Neural cell (in vitro differentiated cells): Measurements from ENCODE around the gene SORCS1. TPM values are rescaled to one million over a fixed set of nuclear protein-coding genes. Genes with fewer than 3 reads are reported as not detected.

Source experiments
- H2AFZ ChIP-seq: fragments of 200-600, 300-800 bp; sonication (generic), shearing (Covaris generic); 2 replicates; pipeline ENCODE4 v1.6.0; 2014; ENCODE audit warnings: low read depth, mild to moderate bottlenecking, antibody characterized with exemption, low read length, moderate library complexity
- H3F3A ChIP-seq: fragments of 200-600 bp; shearing (Covaris generic); 2 replicates; pipeline ENCODE4 v1.6.1; 2016; ENCODE audit warnings: mild to moderate bottlenecking, moderate library complexity, mixed read lengths, antibody characterized with exemption, low read length; ENCODE audit not compliant: insufficient read depth, poor library complexity, severe bottlenecking
- H3K27ac ChIP-seq: fragments of 200-600, 300-800 bp; sonication (generic), shearing (Covaris generic); 2 replicates; pipeline ENCODE4 v1.5.1; 2014; ENCODE audit warnings: mild to moderate bottlenecking, low read length, moderate library complexity
- H3K27me3 ChIP-seq: fragments of 300-800, 200-600 bp; sonication (generic), shearing (Covaris generic); 2 replicates; pipeline ENCODE4 v1.6.0; 2014; ENCODE audit warnings: mild to moderate bottlenecking, low read depth, low read length, moderate library complexity; ENCODE audit not compliant: insufficient read depth
- H3K36me3 ChIP-seq: fragments of 300-800, 200-600 bp; sonication (generic), shearing (Covaris generic); 2 replicates; pipeline ENCODE4 v1.5.1; 2014; ENCODE audit warnings: mild to moderate bottlenecking, antibody characterized with exemption, low read length, moderate library complexity; ENCODE audit not compliant: insufficient read depth
- H3K4me2 ChIP-seq: fragments of 300-800, 200-600 bp; sonication (generic), shearing (Covaris generic); 2 replicates; pipeline ENCODE4 v1.6.0; 2014; ENCODE audit warnings: mild to moderate bottlenecking, low read length
- H3K4me3 ChIP-seq: fragments of 300-800, 200-600 bp; sonication (generic), shearing (Covaris generic); 2 replicates; pipeline ENCODE4 v1.5.1; 2014; ENCODE audit warnings: mild to moderate bottlenecking, low read length, moderate library complexity
- H3K79me2 ChIP-seq: fragments of 200-600 bp; shearing (Covaris generic); replicated peaks from 2 replicates; pipeline ENCODE4 v1.6.0; 2014; ENCODE audit warnings: mild to moderate bottlenecking, low read length, moderate library complexity; ENCODE audit not compliant: insufficient read depth
- H3K9ac ChIP-seq: fragments of 300-800, 200-600 bp; sonication (generic), shearing (Covaris generic); 2 replicates; pipeline ENCODE4 v1.6.1; 2016; ENCODE audit warnings: mild to moderate bottlenecking, low read length, mixed read lengths
- H3K9me2 ChIP-seq: fragments of 200-600 bp; shearing (Covaris generic); 2 replicates; pipeline ENCODE4 v1.6.1; 2016; ENCODE audit warnings: mild to moderate bottlenecking, low read length, mixed read lengths; ENCODE audit not compliant: insufficient read depth
- H3K9me3 ChIP-seq: fragments of 200-600, 300-800 bp; sonication (generic), shearing (Covaris generic); 2 replicates; pipeline ENCODE4 v1.6.1; 2016; ENCODE audit warnings: mild to moderate bottlenecking, mixed run types, low read length, moderate library complexity, mixed read lengths
- H4K20me1 ChIP-seq: fragments of 200-600 bp; shearing (Covaris generic); 2 replicates; pipeline ENCODE4 v1.6.1; 2016; ENCODE audit warnings: mild to moderate bottlenecking, mixed run types; ENCODE audit not compliant: insufficient read depth
- EP300 ChIP-seq: fragments of 450-650 bp; conservative IDR thresholded peaks from 2 replicates; pipeline ENCODE4 v1.6.1; 2014; ENCODE audit warnings: antibody characterized with exemption, mild to moderate bottlenecking, moderate library complexity; ENCODE audit not compliant: poor library complexity, severe bottlenecking
- EZH2 ChIP-seq: fragments of 200-600, 300-800 bp; shearing (Covaris generic), sonication (generic); IDR thresholded peaks from 2 replicates; pipeline ENCODE4 v1.6.1; 2014; ENCODE audit warnings: antibody characterized with exemption, low read length, borderline replicate concordance, mild to moderate bottlenecking; ENCODE audit not compliant: insufficient read depth, poor library complexity, severe bottlenecking
- MXI1 ChIP-seq: fragments of 450-650 bp; conservative IDR thresholded peaks from 2 replicates; pipeline ENCODE4 v1.6.1; 2014; ENCODE audit warnings: antibody characterized with exemption, mild to moderate bottlenecking; ENCODE audit not compliant: poor library complexity, severe bottlenecking
- POLR2AphosphoS5 ChIP-seq: IDR thresholded peaks from 2 replicates; pipeline ENCODE4 v1.6.1; 2012
- RAD21 ChIP-seq: fragments of 450-650 bp; conservative IDR thresholded peaks from 2 replicates; pipeline ENCODE4 v1.6.1; 2014; ENCODE audit warnings: antibody characterized with exemption, mild to moderate bottlenecking, moderate library complexity
- REST ChIP-seq: IDR thresholded peaks from 2 replicates; pipeline ENCODE4 v1.6.1; 2012; ENCODE audit warnings: borderline replicate concordance
- SMC3 ChIP-seq: fragments of 450-650 bp; conservative IDR thresholded peaks from 2 replicates; pipeline ENCODE4 v1.6.1; 2014; ENCODE audit warnings: antibody characterized with exemption, mild to moderate bottlenecking, moderate library complexity; ENCODE audit not compliant: poor library complexity
- TAF1 ChIP-seq: IDR thresholded peaks from 2 replicates; pipeline ENCODE4 v1.6.1; 2012; ENCODE audit warnings: low read depth
- polyA plus RNA-seq: library from polyadenylated mRNA; depleted of rRNA; stranded (reverse); fragments of >200 nt; gene quantifications from 2 replicates; pipeline ENCODE4 v1.2.3, GENCODE V29; 2014
- TF ChIP-seq, protein P1 (sequence below): fragments of 450-650 bp; IDR thresholded peaks from 2 replicates; pipeline ENCODE4 v1.5.1; 2014; ENCODE audit warnings: antibody characterized with exemption, mild to moderate bottlenecking, moderate library complexity; ENCODE audit not compliant: poor library complexity, severe bottlenecking

SORCS1 gene
- polyA plus RNA-seq, 1 donor from 2014 or later = 27.0 TPM

GRCh38 chr10:106680061-106680460 is 484.4 kb downstream of the SORCS1 start:
- Histone ChIP-seq H3K4me2 (no peak overlapping the region), H3K79me2 (no peaks in the 10 kb centered on the region), H3K9me3 (no peaks in the 10 kb centered on the region), H3K27ac (no peak overlapping the region), H2AFZ (no peak overlapping the region), H3K9me2 (no peaks in the 10 kb centered on the region), H4K20me1 (no peaks in the 10 kb centered on the region), H3F3A (no peaks in the 10 kb centered on the region), H3K4me3 (no peak overlapping the region), H3K9ac (no peak overlapping the region), H3K36me3 (no peaks in the 10 kb centered on the region), H3K27me3 (no peaks in the 10 kb centered on the region)
- TF ChIP-seq TAF1 (no peak), EP300 (no peak), MXI1 (no peak), REST (no peak), EZH2 (no peak), RAD21 (no peak), POLR2AphosphoS5 (no peak), SMC3 (no peak)
- TF ChIP-seq, protein P1, sequence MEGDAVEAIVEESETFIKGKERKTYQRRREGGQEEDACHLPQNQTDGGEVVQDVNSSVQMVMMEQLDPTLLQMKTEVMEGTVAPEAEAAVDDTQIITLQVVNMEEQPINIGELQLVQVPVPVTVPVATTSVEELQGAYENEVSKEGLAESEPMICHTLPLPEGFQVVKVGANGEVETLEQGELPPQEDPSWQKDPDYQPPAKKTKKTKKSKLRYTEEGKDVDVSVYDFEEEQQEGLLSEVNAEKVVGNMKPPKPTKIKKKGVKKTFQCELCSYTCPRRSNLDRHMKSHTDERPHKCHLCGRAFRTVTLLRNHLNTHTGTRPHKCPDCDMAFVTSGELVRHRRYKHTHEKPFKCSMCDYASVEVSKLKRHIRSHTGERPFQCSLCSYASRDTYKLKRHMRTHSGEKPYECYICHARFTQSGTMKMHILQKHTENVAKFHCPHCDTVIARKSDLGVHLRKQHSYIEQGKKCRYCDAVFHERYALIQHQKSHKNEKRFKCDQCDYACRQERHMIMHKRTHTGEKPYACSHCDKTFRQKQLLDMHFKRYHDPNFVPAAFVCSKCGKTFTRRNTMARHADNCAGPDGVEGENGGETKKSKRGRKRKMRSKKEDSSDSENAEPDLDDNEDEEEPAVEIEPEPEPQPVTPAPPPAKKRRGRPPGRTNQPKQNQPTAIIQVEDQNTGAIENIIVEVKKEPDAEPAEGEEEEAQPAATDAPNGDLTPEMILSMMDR = no peak

GRCh38 chr10:106679314-106679713 is 485.2 kb downstream of the SORCS1 start:
- no peaks in the 10 kb centered on the region for H3K36me3 ChIP-seq
- H3K27ac ChIP-seq = no peak overlapping the region
- H2AFZ ChIP-seq = no peak overlapping the region

More at GRCh38 chr10:106679314-106679713, 485.2 kb downstream of the SORCS1 start:
- H3K4me3 ChIP-seq = no peak overlapping the region
- H3K79me2 ChIP-seq = no peaks in the 10 kb centered on the region
- H3K9me3 ChIP-seq = no peaks in the 10 kb centered on the region
- no peaks in the 10 kb centered on the region for H3F3A ChIP-seq
- no peak overlapping the region for H3K4me2 ChIP-seq
- no peaks in the 10 kb centered on the region for H3K27me3 ChIP-seq
- TF ChIP-seq EP300 = no peak
- TF ChIP-seq MXI1 = no peak
- TF ChIP-seq SMC3 = no peak
- TF ChIP-seq RAD21 = no peak
- no peak for TF ChIP-seq REST
- no peak for TF ChIP-seq EZH2
- no peak for TF ChIP-seq POLR2AphosphoS5
- TF ChIP-seq TAF1 = no peak
- TF ChIP-seq, protein P1 = no peak
- H4K20me1 ChIP-seq = no peaks in the 10 kb centered on the region
- no peaks in the 10 kb centered on the region for H3K9me2 ChIP-seq
- no peak overlapping the region for H3K9ac ChIP-seq
